Measurements from ENCODE around the gene PXDC1. TPM values are rescaled to one million over a fixed set of nuclear protein-coding genes. Genes with fewer than 3 reads are reported as not detected.

PXDC1 gene
- total RNA-seq: 100 to 1,000 TPM in 3 of 6 experiments, 10 to 100 TPM in 3; 50.5 to 250 (median 97.5) TPM
- long read RNA-seq, partial matches to known transcripts: 0 of 5 reads
- long read RNA-seq, other reads (novel, unspliced or antisense): 5 of 5 reads

GRCh38 chr6:3751077-3751729 is at the start of gene PXDC1:
Gene PXDC1 (minus strand): TSS chr6:3751713. CDS start chr6:3751531, 182 bp downstream.
- Histone ChIP-seq H3K9me3 (no peaks in the 10 kb centered on the region), H3K4me1 (peaks cover 0 to 34% (median 10%) of the 10 kb centered on the region in 4 donors), H3K27ac (peak within 1 kb of the TSS; percentile 99 to 100 (median 99)), H3K27me3 (no peaks in the 10 kb centered on the region), H3K36me3 (no peaks in the 10 kb centered on the region), H3K4me3 (peak within 1 kb of the TSS; percentile 69 to 95 (median 92))
- DNase-seq (peak in 1 of 3 donors; percentile 68), ATAC-seq (peak in 1 of 4 donors; percentile 4)
- no CpG with 5 or more reads among the region's 88 CpGs for WGBS (ENCODE audit: insufficient coverage, low coverage, low lambda C conversion rate, missing lambda C conversion rate)
- TF ChIP-seq POLR2A (IDR thresholded peaks at IDR 0.05): no peak
- TF ChIP-seq, protein P1, sequence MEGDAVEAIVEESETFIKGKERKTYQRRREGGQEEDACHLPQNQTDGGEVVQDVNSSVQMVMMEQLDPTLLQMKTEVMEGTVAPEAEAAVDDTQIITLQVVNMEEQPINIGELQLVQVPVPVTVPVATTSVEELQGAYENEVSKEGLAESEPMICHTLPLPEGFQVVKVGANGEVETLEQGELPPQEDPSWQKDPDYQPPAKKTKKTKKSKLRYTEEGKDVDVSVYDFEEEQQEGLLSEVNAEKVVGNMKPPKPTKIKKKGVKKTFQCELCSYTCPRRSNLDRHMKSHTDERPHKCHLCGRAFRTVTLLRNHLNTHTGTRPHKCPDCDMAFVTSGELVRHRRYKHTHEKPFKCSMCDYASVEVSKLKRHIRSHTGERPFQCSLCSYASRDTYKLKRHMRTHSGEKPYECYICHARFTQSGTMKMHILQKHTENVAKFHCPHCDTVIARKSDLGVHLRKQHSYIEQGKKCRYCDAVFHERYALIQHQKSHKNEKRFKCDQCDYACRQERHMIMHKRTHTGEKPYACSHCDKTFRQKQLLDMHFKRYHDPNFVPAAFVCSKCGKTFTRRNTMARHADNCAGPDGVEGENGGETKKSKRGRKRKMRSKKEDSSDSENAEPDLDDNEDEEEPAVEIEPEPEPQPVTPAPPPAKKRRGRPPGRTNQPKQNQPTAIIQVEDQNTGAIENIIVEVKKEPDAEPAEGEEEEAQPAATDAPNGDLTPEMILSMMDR (IDR thresholded peaks at IDR 0.05): no peak
- intact Hi-C loops (cut with DNase I): no loop called here

GRCh38 chr6:3800850-3801591 is 49.5 kb upstream of the PXDC1 start:
- TF ChIP-seq, protein P1 (IDR thresholded peaks at IDR 0.05): no peak
- no peak for TF ChIP-seq POLR2A (IDR thresholded peaks at IDR 0.05)
- no peak overlapping the region for H3K4me3 ChIP-seq
- no peaks in the 10 kb centered on the region for H3K36me3 ChIP-seq
- no peaks in the 10 kb centered on the region for H3K27me3 ChIP-seq
- 76% methylated on average over 10 of the region's 11 CpGs for WGBS (ENCODE audit: insufficient coverage, low coverage, low lambda C conversion rate, missing lambda C conversion rate)
- no peak for DNase-seq
- ATAC-seq: no peak
- H3K9me3 ChIP-seq: no peaks in the 10 kb centered on the region
- H3K27ac ChIP-seq: no peak overlapping the region
- intact Hi-C loops (cut with DNase I): no loop called here
- peaks cover 3 to 12% (median 7%) of the 10 kb centered on the region in 4 donors for H3K4me1 ChIP-seq

- Histone ChIP-seq H3K27ac (no peak overlapping the region), H3K9me3 (no peaks in the 10 kb centered on the region), H3K27me3 (no peaks in the 10 kb centered on the region), H3K4me3 (no peak overlapping the region), H3K4me1 (peaks cover 3 to 11% (median 6%) of the 10 kb centered on the region in 4 donors), H3K36me3 (no peaks in the 10 kb centered on the region)
- intact Hi-C loops (cut with DNase I): no loop called here
- WGBS (ENCODE audit: insufficient coverage, low coverage, low lambda C conversion rate, missing lambda C conversion rate): 76% methylated on average over 6 of the region's 6 CpGs
- no peak for DNase-seq
- no peak for ATAC-seq
- TF ChIP-seq, protein P1 (IDR thresholded peaks at IDR 0.05): no peak
- TF ChIP-seq POLR2A (IDR thresholded peaks at IDR 0.05): no peak
Observed at GRCh38 chr6:3799719-3800118, 48.2 kb upstream of the PXDC1 start.

DNA sequence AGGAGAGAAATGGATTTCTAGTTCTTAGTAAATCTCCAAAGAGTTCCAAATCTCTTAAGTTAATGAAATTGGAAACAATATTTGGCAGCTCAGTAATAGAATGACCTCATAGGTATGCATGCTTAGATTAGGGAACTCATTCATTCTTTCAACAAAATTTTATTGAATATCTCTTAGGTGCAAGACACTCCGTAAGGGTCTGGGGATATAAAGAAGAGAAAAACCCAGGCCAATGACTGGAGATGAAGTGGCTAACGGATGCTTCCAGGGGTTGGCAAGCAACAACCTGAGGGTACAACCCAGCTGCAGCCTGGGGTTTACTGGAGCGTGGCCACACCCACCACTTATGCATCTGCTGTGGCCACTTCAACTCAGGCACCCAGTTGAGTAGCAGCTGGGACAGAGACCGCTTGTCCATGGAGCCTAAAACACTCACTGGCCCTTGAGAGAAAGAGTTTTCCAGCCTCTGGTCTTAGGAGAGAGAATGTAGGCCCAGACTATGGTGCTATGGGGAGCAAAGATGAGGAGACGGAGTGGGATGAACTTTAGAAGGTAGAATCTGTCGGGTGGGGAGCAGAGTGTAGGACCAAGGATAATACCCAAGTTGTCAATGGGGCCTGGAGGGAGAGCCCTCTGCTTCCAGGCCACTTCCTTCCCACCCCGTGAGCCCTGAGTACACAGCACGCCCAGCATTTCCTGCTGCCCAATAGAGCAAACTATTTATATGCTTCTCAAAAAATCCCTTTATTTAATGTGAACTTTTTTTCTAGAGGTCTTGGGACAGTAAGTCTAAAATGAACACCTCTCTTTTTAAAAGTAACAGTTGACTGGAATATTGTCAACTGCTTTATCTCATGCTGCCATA is 46.8 kb upstream of the PXDC1 start:
- peaks cover 3 to 11% (median 6%) of the 10 kb centered on the region in 4 donors for H3K4me1 ChIP-seq
- no peak for TF ChIP-seq POLR2A (IDR thresholded peaks at IDR 0.05)
- TF ChIP-seq, protein P1 (IDR thresholded peaks at IDR 0.05): no peak
- DNase-seq: no peak
- no peaks in the 10 kb centered on the region for H3K36me3 ChIP-seq
- WGBS (ENCODE audit: insufficient coverage, low coverage, low lambda C conversion rate, missing lambda C conversion rate): 68% methylated on average over 7 of the region's 8 CpGs
- no peak overlapping the region for H3K4me3 ChIP-seq
- intact Hi-C loops (cut with DNase I): no loop called here
- H3K9me3 ChIP-seq: no peaks in the 10 kb centered on the region
- peak; percentile 15 to 49 (median 38) for ATAC-seq
- peak overlapping the region in 1 of 3 donors; percentile 2 for H3K27ac ChIP-seq
- no peaks in the 10 kb centered on the region for H3K27me3 ChIP-seq

All from right lobe of liver (tissue), 6 donors.